Measurements from ENCODE around the gene RFPL2.
"Not testable (repeated sequence)": the region's sequence is repeated elsewhere in the genome, so short reads cannot be mapped to it uniquely, and the experiment has no call there.

Gene RFPL2

GRCh38 chr22:32158712-32159533 lies 46.0 kb downstream of the RFPL2 start, which contains the start of gene C22orf42:
Gene C22orf42, minus strand, starts transcription at chr22:32159303. Its CDS starts 88 bp downstream, at chr22:32159215.
- no peak for ATAC-seq (ENCODE audit: low read depth)

GRCh38 chr22:32157632-32158031 lies 47.2 kb downstream of the RFPL2 start:
- not testable (repeated sequence) for H3K9me3 ChIP-seq (ENCODE audit: severe bottlenecking); DNase-seq (ENCODE audit: low spot score); H3K36me3 ChIP-seq (ENCODE audit: low read depth); ATAC-seq (ENCODE audit: low read depth); H3K4me1 ChIP-seq (ENCODE audit: insufficient read depth, poor library complexity, severe bottlenecking); H3K27me3 ChIP-seq (ENCODE audit: insufficient read depth, poor library complexity, severe bottlenecking); H3K4me3 ChIP-seq (ENCODE audit: severe bottlenecking); H3K27ac ChIP-seq (ENCODE audit: poor library complexity, severe bottlenecking)

More at GRCh38 chr22:32158712-32159533, 46.0 kb downstream of the RFPL2 start, which contains the start of gene C22orf42:
- Histone ChIP-seq H3K36me3 (ENCODE audit: low read depth) (no peaks in the 10 kb centered on the region), H3K9me3 (ENCODE audit: severe bottlenecking) (no peaks in the 10 kb centered on the region), H3K4me3 (ENCODE audit: severe bottlenecking) (no peak within 1 kb of the TSS), H3K4me1 (ENCODE audit: insufficient read depth, poor library complexity, severe bottlenecking) (no peaks in the 10 kb centered on the region), H3K27me3 (ENCODE audit: insufficient read depth, poor library complexity, severe bottlenecking) (peaks cover 13% of the 10 kb centered on the region), H3K27ac (ENCODE audit: poor library complexity, severe bottlenecking) (no peak within 1 kb of the TSS)
- no peak for TF ChIP-seq CTCF (IDR thresholded peaks at IDR 0.05; ENCODE audit: poor library complexity, severe bottlenecking)
- DNase-seq (ENCODE audit: low spot score) = no peak

GRCh38 chr22:32154727-32155126 lies 50.1 kb downstream of the RFPL2 start:
- not testable (repeated sequence) for H3K4me3 ChIP-seq (ENCODE audit: severe bottlenecking)

GRCh38 chr22:32151641-32152040 lies 53.2 kb downstream of the RFPL2 start:
- H3K9me3 ChIP-seq (ENCODE audit: severe bottlenecking); H3K36me3 ChIP-seq (ENCODE audit: low read depth); H3K27ac ChIP-seq (ENCODE audit: poor library complexity, severe bottlenecking); H3K4me3 ChIP-seq (ENCODE audit: severe bottlenecking); H3K4me1 ChIP-seq (ENCODE audit: insufficient read depth, poor library complexity, severe bottlenecking); DNase-seq (ENCODE audit: low spot score); ATAC-seq (ENCODE audit: low read depth); H3K27me3 ChIP-seq (ENCODE audit: insufficient read depth, poor library complexity, severe bottlenecking): not testable (repeated sequence)

More at GRCh38 chr22:32154727-32155126, 50.1 kb downstream of the RFPL2 start:
- not testable (repeated sequence) for H3K36me3 ChIP-seq (ENCODE audit: low read depth); H3K4me1 ChIP-seq (ENCODE audit: insufficient read depth, poor library complexity, severe bottlenecking); ATAC-seq (ENCODE audit: low read depth); DNase-seq (ENCODE audit: low spot score); H3K27me3 ChIP-seq (ENCODE audit: insufficient read depth, poor library complexity, severe bottlenecking); H3K9me3 ChIP-seq (ENCODE audit: severe bottlenecking); H3K27ac ChIP-seq (ENCODE audit: poor library complexity, severe bottlenecking)

- not testable (repeated sequence) for H3K4me1 ChIP-seq (ENCODE audit: insufficient read depth, poor library complexity, severe bottlenecking); H3K36me3 ChIP-seq (ENCODE audit: low read depth); H3K27ac ChIP-seq (ENCODE audit: poor library complexity, severe bottlenecking); ATAC-seq (ENCODE audit: low read depth); H3K4me3 ChIP-seq (ENCODE audit: severe bottlenecking); DNase-seq (ENCODE audit: low spot score); H3K27me3 ChIP-seq (ENCODE audit: insufficient read depth, poor library complexity, severe bottlenecking); H3K9me3 ChIP-seq (ENCODE audit: severe bottlenecking)
Measured at GRCh38 chr22:32150647-32151046, 54.2 kb downstream of the RFPL2 start.

- not testable (repeated sequence) for H3K4me3 ChIP-seq (ENCODE audit: severe bottlenecking); H3K36me3 ChIP-seq (ENCODE audit: low read depth); H3K9me3 ChIP-seq (ENCODE audit: severe bottlenecking); ATAC-seq (ENCODE audit: low read depth); DNase-seq (ENCODE audit: low spot score); H3K27me3 ChIP-seq (ENCODE audit: insufficient read depth, poor library complexity, severe bottlenecking); H3K27ac ChIP-seq (ENCODE audit: poor library complexity, severe bottlenecking); H3K4me1 ChIP-seq (ENCODE audit: insufficient read depth, poor library complexity, severe bottlenecking)
Measured at GRCh38 chr22:32148372-32148771, 56.5 kb downstream of the RFPL2 start.

GRCh38 chr22:32147128-32147527 lies 57.7 kb downstream of the RFPL2 start:
- H3K27ac ChIP-seq (ENCODE audit: poor library complexity, severe bottlenecking); DNase-seq (ENCODE audit: low spot score); H3K27me3 ChIP-seq (ENCODE audit: insufficient read depth, poor library complexity, severe bottlenecking); ATAC-seq (ENCODE audit: low read depth); H3K4me3 ChIP-seq (ENCODE audit: severe bottlenecking); H3K4me1 ChIP-seq (ENCODE audit: insufficient read depth, poor library complexity, severe bottlenecking); H3K9me3 ChIP-seq (ENCODE audit: severe bottlenecking); H3K36me3 ChIP-seq (ENCODE audit: low read depth): not testable (repeated sequence)

All from RWPE2 (cell line).